Measurements from ENCODE around the gene PRKN. TPM values are rescaled to one million over a fixed set of nuclear protein-coding genes. Genes with fewer than 3 reads are reported as not detected.

Gene PRKN
- total and polyA plus RNA-seq, 9 of the 15 experiments (the other 6 are each of a cell fraction or from before 2014, with no cell fraction given) = 0.03 to 0.96 (median 0.15) TPM; not detected in 2

- DNase-seq (ENCODE audit: extremely low read depth in 1 of 4, low spot score in 3 of 4) (no peak), FAIRE-seq (no peak), ATAC-seq (no peak)
- no peaks in the 10 kb centered on the region for H3K9me1 ChIP-seq (ENCODE audit: control insufficient read depth, insufficient read depth, low read length)
- CTCF ChIA-PET (ENCODE audit: low intra/inter-chr PET ratio) = no interaction called here
- no peaks in the 10 kb centered on the region for H4K20me1 ChIP-seq (replicated peaks; ENCODE audit: control insufficient read depth, insufficient read depth, low read length)
- in situ Hi-C loops (cut with MboI) = no loop called here
- H3K36me3 ChIP-seq (ENCODE audit: control insufficient read depth, insufficient read depth, low read length) = no peaks in the 10 kb centered on the region
- no peak overlapping the region for H3K4me2 ChIP-seq (ENCODE audit: insufficient read depth, low read length)
- no peak overlapping the region for H2AFZ ChIP-seq (ENCODE audit: low read depth, low read length)
- POLR2A ChIA-PET = no interaction called here
- no peak for TF ChIP-seq ESRRA (IDR thresholded peaks at IDR 0.05; ENCODE audit: borderline replicate concordance, low read depth)
- TF ChIP-seq PHF8 (IDR thresholded peaks at IDR 0.05; ENCODE audit: borderline replicate concordance, low read length) = no peak
- no peak for TF ChIP-seq NCOA2 (IDR thresholded peaks at IDR 0.05; ENCODE audit: partially characterized antibody in 2 of 2)
- TF ChIP-seq KLF13 (tag; IDR thresholded peaks at IDR 0.05; ENCODE audit: borderline replicate concordance, low read depth) = no peak
- no peak for TF ChIP-seq ATF4 (CRISPR knock-in tag; IDR thresholded peaks at IDR 0.05)
- no peak for TF ChIP-seq RB1 (IDR thresholded peaks at IDR 0.05; ENCODE audit: low read depth)
- no peak for TF ChIP-seq ZNF639 (CRISPR knock-in tag; conservative IDR thresholded peaks at IDR 0.05 in 1 of 2, IDR thresholded peaks at IDR 0.05 in 1 of 2)
- TF ChIP-seq CREM (IDR thresholded peaks at IDR 0.05; ENCODE audit: low read depth) = no peak
- no peak for TF ChIP-seq TAF9B (IDR thresholded peaks at IDR 0.05; ENCODE audit: partially characterized antibody)
- no peak for TF ChIP-seq FOXJ3 (CRISPR knock-in tag; IDR thresholded peaks at IDR 0.05)
- no peak for TF ChIP-seq HSF4 (CRISPR knock-in tag; IDR thresholded peaks at IDR 0.05; ENCODE audit: borderline replicate concordance)
- TF ChIP-seq ZNF586 (CRISPR knock-in tag; conservative IDR thresholded peaks at IDR 0.05) = no peak
- no peak for TF ChIP-seq ZNF584 (CRISPR knock-in tag; IDR thresholded peaks at IDR 0.05; ENCODE audit: low read depth)
- no peak for TF ChIP-seq NR1H2 (CRISPR knock-in tag; IDR thresholded peaks at IDR 0.05)
- TF ChIP-seq PML (IDR thresholded peaks at IDR 0.05; ENCODE audit: low read length) = no peak
- no peak for TF ChIP-seq IFI16 (CRISPR knock-in tag; IDR thresholded peaks at IDR 0.05)
- TF ChIP-seq DIDO1 (tag; IDR thresholded peaks at IDR 0.05; ENCODE audit: low read depth) = no peak
- no peak for TF ChIP-seq ZFP36 (IDR thresholded peaks at IDR 0.05; ENCODE audit: low read depth, low read length, partially characterized antibody)
- no peak overlapping the region for H3K9ac ChIP-seq (ENCODE audit: insufficient read depth in 1 of 2, low read depth in 2 of 2, low read length in 2 of 2)
- H3K27ac ChIP-seq (ENCODE audit: extremely low read depth, low read depth, low read length) = no peak overlapping the region
- no TSS peak for BruUV-seq (replicated peaks)
- no peaks in the 10 kb centered on the region for H3K9me3 ChIP-seq (replicated peaks; ENCODE audit: control insufficient read depth, insufficient read depth, low read depth, low read length)
- intact Hi-C loops (cut with micrococcal nuclease) = no loop called here
- H3K4me1 ChIP-seq (replicated peaks in 1 of 2; ENCODE audit: control insufficient read depth in 2 of 2, insufficient read depth in 2 of 2, low read length in 2 of 2) = no peaks in the 10 kb centered on the region
- no peaks in the 10 kb centered on the region for H3K79me2 ChIP-seq (ENCODE audit: control insufficient read depth, insufficient read depth, low read length)
- WGBS (ENCODE audit: insufficient coverage, low coverage, missing lambda C conversion rate) = 7% methylated on average over 2 of the region's 2 CpGs
- H3K27me3 ChIP-seq (ENCODE audit: control insufficient read depth in 2 of 2, insufficient read depth in 2 of 2, low read length in 2 of 2) = no peaks in the 10 kb centered on the region
- no peak overlapping the region for H3K4me3 ChIP-seq
These were observed 787.0 kb downstream of the PRKN start for GRCh38 chr6:161940519-161940918.
